Activated CD4-positive, CD25-positive, alpha-beta regulatory T cell treated with anti-CD3 and anti-CD28 coated beads, Interleukin-2, amount 50 U/mL, for 72 hours (primary cell): Measurements from ENCODE around the gene NFRKB.
"Not testable (repeated sequence)": the region's sequence is repeated elsewhere in the genome, so short reads cannot be mapped to it uniquely, and the experiment has no call there.

Source experiments
- DNase-seq: peaks from one replicate; pipeline ENCODE4 v3.0.0; 2021

NFRKB gene

GRCh38 chr11:129888451-129888850 lies 6.9 kb downstream of the NFRKB start:
- DNase-seq, result no peak

- no peak for DNase-seq
Measured at GRCh38 chr11:129885381-129885780, 10.0 kb downstream of the NFRKB start.

- no peak for DNase-seq
Measured at GRCh38 chr11:129884581-129884980, 10.8 kb downstream of the NFRKB start.

GRCh38 chr11:129881570-129882170 lies 13.7 kb downstream of the NFRKB start:
- no peak for DNase-seq

- no peak for DNase-seq
Measured at GRCh38 chr11:129880311-129880710, 15.1 kb downstream of the NFRKB start.

GRCh38 chr11:129871914-129872313 lies 23.5 kb downstream of the NFRKB start:
- DNase-seq, result no peak

- DNase-seq, result not testable (repeated sequence)
Measured at GRCh38 chr11:129868626-129869025, 26.8 kb downstream of the NFRKB start.

GRCh38 chr11:129866311-129866710 lies 29.1 kb downstream of the NFRKB start:
- DNase-seq, result no peak

GRCh38 chr11:129865701-129866100 lies 29.7 kb downstream of the NFRKB start:
- no peak for DNase-seq

- DNase-seq, result no peak
Measured at GRCh38 chr11:129864811-129865210, 30.6 kb downstream of the NFRKB start.

GRCh38 chr11:129861702-129862522 lies 33.5 kb downstream of the NFRKB start:
- no peak for DNase-seq

GRCh38 chr11:129856036-129856435 lies 39.3 kb downstream of the NFRKB start:
- no peak for DNase-seq

GRCh38 chr11:129855086-129855485 lies 40.3 kb downstream of the NFRKB start:
- DNase-seq, result no peak

- DNase-seq, result no peak
Measured at GRCh38 chr11:129854232-129854805, 41.1 kb downstream of the NFRKB start.

GRCh38 chr11:129853518-129854231 lies 41.7 kb downstream of the NFRKB start:
- peak; percentile 37 for DNase-seq

GRCh38 chr11:129852125-129852740 lies 43.1 kb downstream of the NFRKB start:
- DNase-seq, result no peak

- DNase-seq, result no peak
Measured at GRCh38 chr11:129849447-129850130, 45.8 kb downstream of the NFRKB start.

- not testable (repeated sequence) for DNase-seq
Measured at GRCh38 chr11:129847361-129847760, 48.0 kb downstream of the NFRKB start.

GRCh38 chr11:129846508-129847335 lies 48.7 kb downstream of the NFRKB start:
- no peak for DNase-seq
